KMS-11 (cell line): Measurements from ENCODE around the gene ONECUT3.

Source experiments
- H2AFZ ChIP-seq: fragments of 200-600 bp; sonication (generic); 2 replicates; pipeline ENCODE4 v1.6.1; 2016; ENCODE audit warnings: antibody characterized with exemption, mixed run types, low read depth
- H3K27ac ChIP-seq: fragments of 200-600 bp; sonication (generic); 2 replicates; pipeline ENCODE4 v1.6.1; 2016; ENCODE audit warnings: mild to moderate bottlenecking, mixed run types
- H3K27me3 ChIP-seq: fragments of 200-600 bp; sonication (generic); 2 replicates; pipeline ENCODE4 v1.6.1; 2017; ENCODE audit warnings: mild to moderate bottlenecking, low read depth, mixed run types, moderate library complexity; ENCODE audit not compliant: insufficient read depth
- H3K36me3 ChIP-seq: fragments of 200-600 bp; sonication (generic); 2 replicates; pipeline ENCODE4 v1.6.1; 2017; ENCODE audit warnings: mild to moderate bottlenecking, mixed run types; ENCODE audit not compliant: insufficient read depth
- H3K4me1 ChIP-seq: fragments of 200-600 bp; sonication (generic); 2 replicates; pipeline ENCODE4 v1.6.1; 2016; ENCODE audit warnings: mild to moderate bottlenecking, low read depth, mixed run types; ENCODE audit not compliant: poor library complexity, severe bottlenecking
- H3K4me2 ChIP-seq: fragments of 200-600 bp; sonication (generic); 2 replicates; pipeline ENCODE4 v1.7.0; 2016; ENCODE audit warnings: mild to moderate bottlenecking, mixed run types
- H3K4me3 ChIP-seq: fragments of 200-600 bp; sonication (generic); IDR thresholded peaks from 2 replicates; pipeline ENCODE4 v1.6.1; 2017; ENCODE audit warnings: low read depth, low read length, mixed read lengths; ENCODE audit not compliant: insufficient read depth
- H3K79me2 ChIP-seq: fragments of 200-600 bp; sonication (generic); 2 replicates; pipeline ENCODE4 v1.6.1; 2016; ENCODE audit warnings: low read depth, mixed run types; ENCODE audit not compliant: insufficient read depth
- H3K9ac ChIP-seq: fragments of 200-600 bp; sonication (generic); 2 replicates; pipeline ENCODE4 v1.6.1; 2016; ENCODE audit warnings: mild to moderate bottlenecking, mixed run types
- H4K20me1 ChIP-seq: fragments of 200-600 bp; sonication (generic); 2 replicates; pipeline ENCODE4 v1.6.1; 2016; ENCODE audit warnings: mild to moderate bottlenecking, mixed run types; ENCODE audit not compliant: insufficient read depth
- CTCF ChIP-seq: fragments of 200-600 bp; sonication (generic); conservative IDR thresholded peaks from 2 replicates; pipeline ENCODE4 v1.6.1; 2017; ENCODE audit warnings: low read depth, mild to moderate bottlenecking, antibody characterized with exemption, low read length, moderate library complexity, mixed read lengths

Gene ONECUT3

GRCh38 chr19:1756705-1757465, 3.6 kb downstream of the ONECUT3 start:
- no peaks in the 10 kb centered on the region for H3K4me1 ChIP-seq
- no peaks in the 10 kb centered on the region for H3K36me3 ChIP-seq
- no peak overlapping the region for H3K4me3 ChIP-seq
- H3K27me3 ChIP-seq: peaks cover 73% of the 10 kb centered on the region
- H2AFZ ChIP-seq: no peak overlapping the region
- H3K4me2 ChIP-seq: no peak overlapping the region
- H3K79me2 ChIP-seq: no peaks in the 10 kb centered on the region
- H3K27ac ChIP-seq: no peak overlapping the region
- H4K20me1 ChIP-seq: no peaks in the 10 kb centered on the region
- TF ChIP-seq CTCF: no peak
- no peak overlapping the region for H3K9ac ChIP-seq

- H3K4me3 ChIP-seq: no peak overlapping the region
- no peak overlapping the region for H3K4me2 ChIP-seq
- no peak for TF ChIP-seq CTCF
- H3K4me1 ChIP-seq: no peaks in the 10 kb centered on the region
- peaks cover 73% of the 10 kb centered on the region for H3K27me3 ChIP-seq
- no peak overlapping the region for H3K27ac ChIP-seq
- no peaks in the 10 kb centered on the region for H4K20me1 ChIP-seq
- no peaks in the 10 kb centered on the region for H3K79me2 ChIP-seq
- H3K9ac ChIP-seq: no peak overlapping the region
- no peaks in the 10 kb centered on the region for H3K36me3 ChIP-seq
- H2AFZ ChIP-seq: no peak overlapping the region
These were observed 4.3 kb downstream of the ONECUT3 start for GRCh38 chr19:1757468-1758230.

- H3K4me2 ChIP-seq: no peak overlapping the region
- no peak overlapping the region for H3K9ac ChIP-seq
- no peak overlapping the region for H2AFZ ChIP-seq
- H3K27me3 ChIP-seq: peaks cover 78% of the 10 kb centered on the region
- H3K4me3 ChIP-seq: no peak overlapping the region
- H3K79me2 ChIP-seq: no peaks in the 10 kb centered on the region
- no peak for TF ChIP-seq CTCF
- H3K36me3 ChIP-seq: no peaks in the 10 kb centered on the region
- H4K20me1 ChIP-seq: no peaks in the 10 kb centered on the region
- H3K27ac ChIP-seq: no peak overlapping the region
- H3K4me1 ChIP-seq: no peaks in the 10 kb centered on the region
These were observed 4.9 kb downstream of the ONECUT3 start for GRCh38 chr19:1758231-1758577.

GRCh38 chr19:1758959-1759903, 5.9 kb downstream of the ONECUT3 start:
- no peak overlapping the region for H3K27ac ChIP-seq
- no peaks in the 10 kb centered on the region for H4K20me1 ChIP-seq
- H3K9ac ChIP-seq: no peak overlapping the region
- H3K4me3 ChIP-seq: no peak overlapping the region
- no peaks in the 10 kb centered on the region for H3K36me3 ChIP-seq
- no peaks in the 10 kb centered on the region for H3K79me2 ChIP-seq
- H3K4me2 ChIP-seq: no peak overlapping the region
- no peaks in the 10 kb centered on the region for H3K4me1 ChIP-seq
- H3K27me3 ChIP-seq: peaks cover 88% of the 10 kb centered on the region
- TF ChIP-seq CTCF: no peak
- H2AFZ ChIP-seq: no peak overlapping the region
